ENCODE results near the gene PADI1. TPM values are rescaled to one million over a fixed set of nuclear protein-coding genes. Genes with fewer than 3 reads are reported as not detected.

PADI1 gene
- total RNA-seq, 1 experiment from 2014 or later, result 0.37 TPM

DNA sequence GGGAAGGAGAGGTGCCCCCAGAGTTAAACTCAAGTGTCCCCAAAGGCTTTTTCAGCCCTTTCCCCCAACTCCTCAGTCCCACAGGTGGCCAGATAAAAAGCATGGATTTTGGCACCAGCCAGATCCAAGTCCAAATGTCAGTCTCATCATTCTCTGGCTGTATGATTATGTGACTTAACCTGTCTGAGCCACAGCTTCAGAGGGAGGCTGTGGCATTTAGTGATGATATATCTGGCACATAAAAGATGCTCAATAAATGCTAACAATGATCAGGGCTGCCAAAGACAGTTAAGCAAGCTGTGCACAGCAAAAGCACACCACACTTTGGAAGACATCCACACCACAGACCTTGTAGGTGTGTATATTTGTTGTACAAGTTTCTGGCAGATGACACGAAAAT lies 38.3 kb downstream of the PADI1 start:
- H3K27ac ChIP-seq (ENCODE audit: low read depth, low read length), result no peak overlapping the region

More for the DNA sequence above, 38.3 kb downstream of the PADI1 start:
- CTCF ChIA-PET, result no interaction called here
- no peaks in the 10 kb centered on the region for H3K9me3 ChIP-seq (ENCODE audit: control insufficient read depth in 1 of 2, insufficient read depth in 1 of 2, low read depth in 1 of 2, low read length in 2 of 2)
- H3K36me3 ChIP-seq (ENCODE audit: control insufficient read depth in 1 of 2, insufficient read depth in 2 of 2, low read length in 2 of 2), result no peaks in the 10 kb centered on the region
- no peaks in the 10 kb centered on the region for H3K79me2 ChIP-seq (ENCODE audit: insufficient read depth, low read length)
- H2AFZ ChIP-seq (ENCODE audit: low read depth, low read length, poor library complexity, severe bottlenecking), result no peak overlapping the region
- H3K27me3 ChIP-seq (ENCODE audit: insufficient read depth, low read length), result no peaks in the 10 kb centered on the region; the same call in 1 of the 2 replicates
- DNase-seq (ENCODE audit: low read depth, low spot score), result no peak
- no peak overlapping the region for H3K9ac ChIP-seq (ENCODE audit: low read length)
- no peaks in the 10 kb centered on the region for H3K9me2 ChIP-seq (ENCODE audit: insufficient read depth)
- no peak overlapping the region for H3K4me2 ChIP-seq (ENCODE audit: low read length)
- H3K4me3 ChIP-seq (replicated peaks in 1 of 2; ENCODE audit: low read depth in 1 of 2, low read length in 2 of 2), result no peak overlapping the region
- H3K4me1 ChIP-seq (ENCODE audit: control insufficient read depth in 1 of 2, insufficient read depth in 2 of 2, low read length in 2 of 2), result peaks cover 0 to 33% of the 10 kb centered on the region in 2 experiments; a peak in 2 of 4 replicates
- TF ChIP-seq ZNF274 (IDR thresholded peaks at IDR 0.05; ENCODE audit: low read depth, low read length), result no peak
- no peak for TF ChIP-seq RAD21 (IDR thresholded peaks at IDR 0.05; ENCODE audit: low read depth)
- TF ChIP-seq SP1 (IDR thresholded peaks at IDR 0.05; ENCODE audit: low read depth), result no peak
- TF ChIP-seq JUND (IDR thresholded peaks at IDR 0.05), result no peak
- TF ChIP-seq, protein P1, sequence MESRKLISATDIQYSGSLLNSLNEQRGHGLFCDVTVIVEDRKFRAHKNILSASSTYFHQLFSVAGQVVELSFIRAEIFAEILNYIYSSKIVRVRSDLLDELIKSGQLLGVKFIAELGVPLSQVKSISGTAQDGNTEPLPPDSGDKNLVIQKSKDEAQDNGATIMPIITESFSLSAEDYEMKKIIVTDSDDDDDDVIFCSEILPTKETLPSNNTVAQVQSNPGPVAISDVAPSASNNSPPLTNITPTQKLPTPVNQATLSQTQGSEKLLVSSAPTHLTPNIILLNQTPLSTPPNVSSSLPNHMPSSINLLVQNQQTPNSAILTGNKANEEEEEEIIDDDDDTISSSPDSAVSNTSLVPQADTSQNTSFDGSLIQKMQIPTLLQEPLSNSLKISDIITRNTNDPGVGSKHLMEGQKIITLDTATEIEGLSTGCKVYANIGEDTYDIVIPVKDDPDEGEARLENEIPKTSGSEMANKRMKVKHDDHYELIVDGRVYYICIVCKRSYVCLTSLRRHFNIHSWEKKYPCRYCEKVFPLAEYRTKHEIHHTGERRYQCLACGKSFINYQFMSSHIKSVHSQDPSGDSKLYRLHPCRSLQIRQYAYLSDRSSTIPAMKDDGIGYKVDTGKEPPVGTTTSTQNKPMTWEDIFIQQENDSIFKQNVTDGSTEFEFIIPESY (IDR thresholded peaks at IDR 0.05; ENCODE audit: extremely low read depth, insufficient replicate concordance, low read length), result no peak
- TF ChIP-seq TCF7L2 (IDR thresholded peaks at IDR 0.05; ENCODE audit: borderline replicate concordance, extremely low read depth, insufficient read depth, insufficient read length), result no peak
- no peak for TF ChIP-seq ZFX (IDR thresholded peaks at IDR 0.05)
- TF ChIP-seq, protein P2, sequence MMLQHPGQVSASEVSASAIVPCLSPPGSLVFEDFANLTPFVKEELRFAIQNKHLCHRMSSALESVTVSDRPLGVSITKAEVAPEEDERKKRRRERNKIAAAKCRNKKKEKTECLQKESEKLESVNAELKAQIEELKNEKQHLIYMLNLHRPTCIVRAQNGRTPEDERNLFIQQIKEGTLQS (IDR thresholded peaks at IDR 0.05), result no peak
- TF ChIP-seq EZH2phosphoT487 (IDR thresholded peaks at IDR 0.05; ENCODE audit: borderline replicate concordance), result no peak
- TF ChIP-seq CBX3 (IDR thresholded peaks at IDR 0.05; ENCODE audit: low read depth), result no peak
- TF ChIP-seq EZH2 (IDR thresholded peaks at IDR 0.05), result no peak
- TF ChIP-seq, protein P3, sequence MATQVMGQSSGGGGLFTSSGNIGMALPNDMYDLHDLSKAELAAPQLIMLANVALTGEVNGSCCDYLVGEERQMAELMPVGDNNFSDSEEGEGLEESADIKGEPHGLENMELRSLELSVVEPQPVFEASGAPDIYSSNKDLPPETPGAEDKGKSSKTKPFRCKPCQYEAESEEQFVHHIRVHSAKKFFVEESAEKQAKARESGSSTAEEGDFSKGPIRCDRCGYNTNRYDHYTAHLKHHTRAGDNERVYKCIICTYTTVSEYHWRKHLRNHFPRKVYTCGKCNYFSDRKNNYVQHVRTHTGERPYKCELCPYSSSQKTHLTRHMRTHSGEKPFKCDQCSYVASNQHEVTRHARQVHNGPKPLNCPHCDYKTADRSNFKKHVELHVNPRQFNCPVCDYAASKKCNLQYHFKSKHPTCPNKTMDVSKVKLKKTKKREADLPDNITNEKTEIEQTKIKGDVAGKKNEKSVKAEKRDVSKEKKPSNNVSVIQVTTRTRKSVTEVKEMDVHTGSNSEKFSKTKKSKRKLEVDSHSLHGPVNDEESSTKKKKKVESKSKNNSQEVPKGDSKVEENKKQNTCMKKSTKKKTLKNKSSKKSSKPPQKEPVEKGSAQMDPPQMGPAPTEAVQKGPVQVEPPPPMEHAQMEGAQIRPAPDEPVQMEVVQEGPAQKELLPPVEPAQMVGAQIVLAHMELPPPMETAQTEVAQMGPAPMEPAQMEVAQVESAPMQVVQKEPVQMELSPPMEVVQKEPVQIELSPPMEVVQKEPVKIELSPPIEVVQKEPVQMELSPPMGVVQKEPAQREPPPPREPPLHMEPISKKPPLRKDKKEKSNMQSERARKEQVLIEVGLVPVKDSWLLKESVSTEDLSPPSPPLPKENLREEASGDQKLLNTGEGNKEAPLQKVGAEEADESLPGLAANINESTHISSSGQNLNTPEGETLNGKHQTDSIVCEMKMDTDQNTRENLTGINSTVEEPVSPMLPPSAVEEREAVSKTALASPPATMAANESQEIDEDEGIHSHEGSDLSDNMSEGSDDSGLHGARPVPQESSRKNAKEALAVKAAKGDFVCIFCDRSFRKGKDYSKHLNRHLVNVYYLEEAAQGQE (IDR thresholded peaks at IDR 0.05; ENCODE audit: low read depth), result no peak
- TF ChIP-seq FOSL1 (IDR thresholded peaks at IDR 0.05; ENCODE audit: low read depth), result no peak
- no peak for TF ChIP-seq POLR2AphosphoS5 (IDR thresholded peaks at IDR 0.05; ENCODE audit: low read depth, low read length)
- TF ChIP-seq POLR2A (IDR thresholded peaks at IDR 0.05; ENCODE audit: borderline replicate concordance, extremely low read depth, insufficient read depth, insufficient read length), result no peak
- TF ChIP-seq, protein P4, sequence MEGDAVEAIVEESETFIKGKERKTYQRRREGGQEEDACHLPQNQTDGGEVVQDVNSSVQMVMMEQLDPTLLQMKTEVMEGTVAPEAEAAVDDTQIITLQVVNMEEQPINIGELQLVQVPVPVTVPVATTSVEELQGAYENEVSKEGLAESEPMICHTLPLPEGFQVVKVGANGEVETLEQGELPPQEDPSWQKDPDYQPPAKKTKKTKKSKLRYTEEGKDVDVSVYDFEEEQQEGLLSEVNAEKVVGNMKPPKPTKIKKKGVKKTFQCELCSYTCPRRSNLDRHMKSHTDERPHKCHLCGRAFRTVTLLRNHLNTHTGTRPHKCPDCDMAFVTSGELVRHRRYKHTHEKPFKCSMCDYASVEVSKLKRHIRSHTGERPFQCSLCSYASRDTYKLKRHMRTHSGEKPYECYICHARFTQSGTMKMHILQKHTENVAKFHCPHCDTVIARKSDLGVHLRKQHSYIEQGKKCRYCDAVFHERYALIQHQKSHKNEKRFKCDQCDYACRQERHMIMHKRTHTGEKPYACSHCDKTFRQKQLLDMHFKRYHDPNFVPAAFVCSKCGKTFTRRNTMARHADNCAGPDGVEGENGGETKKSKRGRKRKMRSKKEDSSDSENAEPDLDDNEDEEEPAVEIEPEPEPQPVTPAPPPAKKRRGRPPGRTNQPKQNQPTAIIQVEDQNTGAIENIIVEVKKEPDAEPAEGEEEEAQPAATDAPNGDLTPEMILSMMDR (IDR thresholded peaks at IDR 0.05 in 2 of 3, conservative IDR thresholded peaks at IDR 0.05 in 1 of 3; ENCODE audit: borderline replicate concordance in 1 of 3, insufficient read depth in 1 of 3, low read depth in 2 of 3, low read length in 2 of 3), result no peak
- ATAC-seq, result no peak
- RAD21 ChIA-PET (ENCODE audit: low non-redundant PET in 1 of 2, low total read pairs in 2 of 2, uncharacterized antibody in 2 of 2, unreplicated experiment in 2 of 2), result no interaction called here
- intact Hi-C loops (cut with micrococcal nuclease), result no loop called here
- no TSS peak for BruUV-seq (replicated peaks)
- POLR2A ChIA-PET, result no interaction called here
- no peaks in the 10 kb centered on the region for H4K20me1 ChIP-seq (ENCODE audit: insufficient read depth)
